ENCODE measurements around the gene OR6N2.

- TF ChIP-seq CTCF (IDR thresholded peaks at IDR 0.05; ENCODE audit: insufficient read depth, low read depth, low read length) (no peak), EZH2 (IDR thresholded peaks at IDR 0.05; ENCODE audit: insufficient read depth, low read length) (no peak)
These were observed 56.6 kb downstream of the OR6N2 start for GRCh38 chr1:158724442-158724841.
